Suppressor macrophage treated with lipopolysaccharide for 1 hour (primary cell): Measurements from ENCODE around the gene ZNF792.
"Not testable (repeated sequence)": the region's sequence is repeated elsewhere in the genome, so short reads cannot be mapped to it uniquely, and the experiment has no call there.

Source experiments
- DNase-seq, 3 donors: peaks; one replicate each; pipeline ENCODE4 v3.0.0-alpha.2; 2020 to 2022

Gene ZNF792

GRCh38 chr19:34963573-34964406, at the start of gene ZNF792:
ZNF792 (minus strand) TSS chr19:34964229; CDS start chr19:34963662, 567 bp downstream.
- DNase-seq: peak; percentile 39 to 80 (median 63)

GRCh38 chr19:35013041-35013819, 49.2 kb upstream of the ZNF792 start:
- peak; percentile 81 to 87 (median 84) for DNase-seq

- peak in 1 of 3 donors; percentile 47 for DNase-seq
These were observed 48.0 kb upstream of the ZNF792 start for GRCh38 chr19:35011737-35012682.

GRCh38 chr19:35011091-35011689, 47.2 kb upstream of the ZNF792 start:
- DNase-seq: no peak

DNA sequence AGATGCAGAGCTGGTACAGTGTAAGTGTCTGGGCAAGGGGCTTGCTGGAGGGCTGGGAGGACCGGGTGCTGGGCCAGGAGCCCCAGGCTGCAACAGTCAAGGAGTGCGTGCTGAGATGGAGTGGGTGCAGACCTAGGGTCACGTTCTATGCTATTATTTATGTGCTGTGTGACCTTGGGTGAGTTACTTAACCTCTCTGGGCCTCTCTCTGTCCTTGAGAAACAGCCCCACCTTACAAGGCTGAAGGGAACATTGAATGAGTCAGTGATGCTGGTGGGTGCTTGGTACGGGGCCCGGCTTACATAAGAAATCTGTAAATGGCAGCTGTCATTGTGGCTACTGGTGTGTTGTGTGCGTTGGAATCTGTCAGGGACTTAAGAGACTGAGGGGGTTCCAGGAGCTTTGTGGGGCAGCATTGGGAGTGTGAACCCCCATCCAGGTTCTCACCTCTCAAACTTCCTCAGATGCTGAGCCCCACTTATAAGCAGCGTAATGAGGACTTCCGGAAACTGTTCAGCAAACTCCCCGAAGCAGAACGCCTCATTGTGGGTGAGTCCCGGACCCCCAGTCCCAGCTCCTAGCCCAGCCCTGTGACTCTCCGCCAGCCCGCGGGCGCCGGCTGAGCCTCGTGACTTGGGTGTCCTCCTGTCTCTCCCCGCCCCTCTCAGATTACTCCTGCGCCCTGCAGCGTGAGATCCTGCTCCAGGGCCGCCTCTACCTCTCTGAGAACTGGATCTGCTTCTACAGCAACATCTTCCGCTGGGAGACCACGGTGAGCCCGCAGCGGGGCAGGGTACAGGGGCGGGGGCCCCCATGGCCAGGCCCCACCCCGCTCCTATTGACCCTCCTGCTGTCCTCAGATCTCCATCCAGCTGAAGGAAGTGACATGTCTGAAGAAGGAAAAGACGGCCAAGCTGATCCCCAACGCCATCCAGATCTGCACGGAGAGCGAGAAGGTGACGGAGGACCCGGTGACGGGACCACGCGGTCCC, 45.7 kb upstream of the ZNF792 start:
- DNase-seq: no peak

DNA sequence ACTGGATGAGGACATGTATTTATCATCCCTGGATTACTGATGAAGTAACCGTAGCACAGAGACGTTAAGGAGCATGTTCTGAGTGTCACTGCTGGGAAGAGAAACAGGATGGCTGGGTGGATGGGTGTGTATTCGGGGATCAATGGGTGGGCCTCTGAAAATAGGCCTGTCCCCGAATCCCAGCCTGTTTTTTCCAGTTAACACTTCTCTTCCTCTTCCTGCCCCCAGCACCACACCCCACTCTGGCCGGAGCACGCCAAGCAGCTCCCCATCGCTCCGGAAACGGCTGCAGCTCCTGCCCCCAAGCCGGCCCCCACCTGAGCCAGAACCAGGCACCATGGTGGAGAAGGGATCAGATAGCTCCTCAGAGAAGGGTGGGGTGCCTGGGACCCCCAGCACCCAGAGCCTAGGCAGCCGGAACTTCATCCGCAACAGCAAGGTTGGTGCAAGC, 44.9 kb upstream of the ZNF792 start:
- DNase-seq: no peak

GRCh38 chr19:35007427-35007826, 43.4 kb upstream of the ZNF792 start:
- DNase-seq: not testable (repeated sequence)

- DNase-seq: no peak
These were observed 43.0 kb upstream of the ZNF792 start for GRCh38 chr19:35006999-35007365.

- DNase-seq: peak in 2 of 3 donors; percentile 38 to 43
These were observed 42.4 kb upstream of the ZNF792 start for GRCh38 chr19:35006342-35006998.

- not testable (repeated sequence) for DNase-seq
These were observed 41.9 kb upstream of the ZNF792 start for GRCh38 chr19:35006007-35006341.

DNA sequence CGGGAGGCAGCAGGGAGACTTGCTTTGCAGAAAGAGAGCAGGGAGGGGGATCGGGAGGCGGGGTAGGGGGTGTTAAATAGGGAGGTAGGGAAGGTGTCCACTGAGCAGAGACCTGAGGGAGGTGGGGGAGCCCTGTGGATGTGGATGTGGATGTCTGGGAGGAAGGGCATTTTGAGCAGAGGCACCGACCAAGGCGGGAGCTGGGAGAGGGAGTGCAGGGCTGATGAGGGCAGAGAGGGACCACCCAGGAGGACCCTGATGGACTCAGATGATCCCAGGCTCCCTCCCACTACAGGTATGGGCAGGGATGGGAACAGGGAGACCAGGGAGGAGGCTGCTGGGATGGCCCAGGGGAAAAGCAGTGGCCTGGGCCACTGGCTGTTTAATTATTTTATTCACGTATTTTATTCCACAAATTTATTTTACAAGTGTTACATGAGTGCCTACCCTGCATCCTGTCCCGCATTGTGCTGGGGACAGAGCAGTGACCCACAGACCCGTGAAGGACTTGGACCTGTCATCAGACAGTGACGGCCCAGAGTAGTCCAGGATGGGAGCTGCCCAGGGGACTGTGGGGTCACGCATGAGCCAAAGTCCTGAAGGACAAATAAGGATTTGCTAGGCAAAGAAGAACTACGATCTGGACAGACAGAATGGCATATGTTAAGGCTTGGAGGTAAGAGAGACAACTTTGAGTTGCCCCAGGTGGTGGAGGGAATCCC, 41.4 kb upstream of the ZNF792 start:
- DNase-seq: no peak

DNA sequence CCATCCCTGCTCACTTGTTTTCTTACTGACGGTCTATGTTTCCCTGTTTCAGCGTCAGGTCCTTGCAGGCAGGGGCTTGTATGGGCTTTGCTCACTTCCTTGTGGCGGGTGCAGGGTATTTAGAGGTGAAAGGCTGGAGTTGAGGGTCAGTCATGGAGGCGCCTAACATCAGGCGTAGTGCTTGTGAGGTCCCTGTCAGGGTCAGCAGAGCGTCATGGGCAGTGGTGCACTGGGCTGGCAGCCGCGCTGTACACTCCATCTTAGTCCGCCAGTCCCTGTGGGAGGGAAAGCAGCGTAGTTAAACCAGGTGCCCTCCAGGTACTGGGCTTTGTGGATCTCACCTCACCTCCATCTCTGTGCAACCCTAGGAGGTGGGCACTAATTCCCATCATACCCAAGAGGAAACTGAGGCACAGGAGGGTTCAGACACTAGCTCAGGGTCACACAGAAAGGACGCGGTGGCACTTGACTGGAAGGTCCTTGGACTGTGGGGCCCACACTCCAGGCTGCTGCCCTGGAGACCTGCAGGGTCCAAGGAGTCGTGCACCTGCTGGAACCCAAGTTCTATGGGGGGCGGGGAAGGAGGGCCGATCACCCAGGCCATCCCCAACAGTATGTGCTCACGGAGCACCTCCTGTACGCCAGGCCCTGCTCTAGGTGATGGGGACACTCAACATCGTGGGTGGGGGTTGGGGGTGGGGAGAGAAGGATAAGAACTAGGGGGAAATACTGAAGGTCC, 40.7 kb upstream of the ZNF792 start:
- DNase-seq: no peak

GRCh38 chr19:35002037-35002535, 38.1 kb upstream of the ZNF792 start:
- DNase-seq: no peak

DNA sequence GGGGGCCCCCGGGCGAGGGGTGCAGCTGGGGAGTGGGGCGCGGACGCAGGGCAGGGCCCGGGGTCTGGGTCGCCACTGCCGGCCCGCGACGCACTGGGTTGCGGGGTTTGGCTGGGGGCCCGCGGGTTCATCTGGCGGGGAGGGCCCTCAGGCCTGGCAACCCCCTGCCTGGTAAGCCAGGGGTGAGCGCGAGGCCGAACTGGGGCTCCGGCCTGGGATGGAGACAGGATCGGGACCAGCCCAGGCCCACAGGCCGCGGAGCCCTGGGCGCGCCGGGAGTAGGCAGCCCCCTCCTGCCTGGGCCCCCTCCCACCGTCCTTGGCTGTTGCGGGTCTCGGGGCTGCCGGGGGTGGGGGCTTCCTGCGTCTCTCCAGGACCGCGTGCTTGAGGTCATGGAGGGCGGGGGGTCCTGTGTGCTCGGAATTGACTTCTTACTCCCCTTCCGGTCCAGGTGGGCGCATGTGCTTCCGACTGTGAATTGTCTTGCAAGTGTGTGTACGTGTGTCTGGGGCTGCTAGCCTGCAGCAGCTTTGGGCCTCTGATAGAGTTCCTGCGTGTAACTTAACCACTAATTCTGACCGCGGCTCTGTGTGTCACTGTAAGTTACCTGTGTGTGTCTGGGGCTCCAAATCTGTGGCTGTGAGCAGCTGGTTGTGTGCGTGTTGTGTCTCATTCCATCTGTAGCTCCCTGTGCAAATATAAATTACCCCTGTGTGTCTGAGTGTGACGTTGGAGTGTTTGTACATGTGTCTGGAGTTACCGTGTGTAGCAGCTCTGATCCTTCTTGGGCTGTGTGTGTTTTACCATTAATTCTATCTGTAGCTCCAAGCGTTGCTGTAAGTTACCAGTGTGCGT, 36.8 kb upstream of the ZNF792 start:
- DNase-seq: peak in 2 of 3 donors; percentile 60 to 77

DNA sequence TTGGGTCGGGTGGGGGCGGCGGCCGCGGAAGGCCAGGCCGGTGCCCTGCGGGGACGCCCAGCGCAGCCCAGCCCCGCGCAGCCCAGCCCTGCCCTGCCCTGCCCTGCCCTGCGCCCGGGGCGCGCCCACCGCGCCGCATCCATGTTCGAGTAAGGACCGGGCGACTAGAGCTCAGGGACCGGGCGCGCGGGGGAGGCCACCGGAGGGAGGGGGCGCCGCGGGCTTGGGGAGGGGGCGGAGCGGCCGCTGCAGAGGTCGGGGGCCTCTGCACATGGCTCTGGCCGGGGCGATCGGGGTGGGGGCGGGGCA, 36.3 kb upstream of the ZNF792 start:
- no peak for DNase-seq

GRCh38 chr19:34999498-35000337, 35.7 kb upstream of the ZNF792 start, which contains the start of gene GRAMD1A:
GRAMD1A (plus strand) TSS chr19:35000323; CDS start chr19:35000479, 156 bp downstream.
- peak; percentile 97 to 99 (median 99) for DNase-seq
